OCI-LY3 (cell line): ENCODE measurements around the gene GPATCH8.

ENCODE experiments used
- H2AFZ ChIP-seq: fragments of 200-600, 300-600 bp; shearing (Covaris generic); 2 replicates; pipeline ENCODE4 v1.6.0; 2014; ENCODE audit warnings: antibody characterized with exemption, low read depth, low read length
- H3K27ac ChIP-seq: fragments of 200-600, 300-600 bp; sonication (generic); 2 replicates; pipeline ENCODE4 v1.5.1; 2014; ENCODE audit warnings: mild to moderate bottlenecking, low read length, moderate library complexity, mixed read lengths
- H3K27me3 ChIP-seq: fragments of 200-600, 300-600 bp; sonication (generic); 2 replicates; pipeline ENCODE4 v1.6.1; 2014; ENCODE audit warnings: low read depth, low read length, mixed read lengths
- H3K36me3 ChIP-seq: fragments of 200-600, 300-600 bp; sonication (generic); replicated peaks from 2 replicates; pipeline ENCODE3; 2014; ENCODE audit warnings: low read depth, low read length, mixed read lengths
- H3K4me1 ChIP-seq: fragments of 300-600, 200-600 bp; sonication (generic); 2 replicates; pipeline ENCODE4 v1.6.1; 2014; ENCODE audit warnings: low read length, mixed read lengths
- H3K4me2 ChIP-seq: fragments of 200-600, 300-600 bp; sonication (generic); 2 replicates; pipeline ENCODE4 v1.6.1; 2014; ENCODE audit warnings: low read length, mixed read lengths
- H3K4me3 ChIP-seq: fragments of 300-600, 200-600 bp; sonication (generic); 2 replicates; pipeline ENCODE4 v1.5.1; 2014; ENCODE audit warnings: antibody characterized with exemption, mild to moderate bottlenecking, low read length, moderate library complexity
- H3K79me2 ChIP-seq: fragments of 300-600, 200-600 bp; shearing (Covaris generic); 2 replicates; pipeline ENCODE4 v1.6.1; 2014; ENCODE audit warnings: mild to moderate bottlenecking, low read length, mixed read lengths
- H3K9ac ChIP-seq: fragments of 300-600, 200-600 bp; shearing (Covaris generic); 2 replicates; pipeline ENCODE4 v1.6.0; 2014; ENCODE audit warnings: mild to moderate bottlenecking, low read length, moderate library complexity
- H3K9me3 ChIP-seq: fragments of 200-600, 300-600 bp; shearing (Covaris generic); 2 replicates; pipeline ENCODE4 v1.6.1; 2014; ENCODE audit warnings: low read length, mixed read lengths; ENCODE audit not compliant: insufficient read depth
- H4K20me1 ChIP-seq: fragments of 200-600, 300-600 bp; sonication (generic); 2 replicates; pipeline ENCODE4 v1.6.1; 2016; ENCODE audit warnings: low read length, mixed read lengths; ENCODE audit not compliant: insufficient read depth
- CTCF ChIP-seq: fragments of 200-600, 300-600 bp; sonication (generic); IDR thresholded peaks from 2 replicates; pipeline ENCODE4 v1.5.1; 2014; ENCODE audit warnings: antibody characterized with exemption, low read length, low read depth
- EZH2phosphoT487 ChIP-seq: fragments of 200-600 bp; shearing (Covaris generic); IDR thresholded peaks from 2 replicates; pipeline ENCODE4 v1.6.1; 2018; ENCODE audit warnings: antibody characterized with exemption, mixed run types, low read depth

Gene GPATCH8

DNA sequence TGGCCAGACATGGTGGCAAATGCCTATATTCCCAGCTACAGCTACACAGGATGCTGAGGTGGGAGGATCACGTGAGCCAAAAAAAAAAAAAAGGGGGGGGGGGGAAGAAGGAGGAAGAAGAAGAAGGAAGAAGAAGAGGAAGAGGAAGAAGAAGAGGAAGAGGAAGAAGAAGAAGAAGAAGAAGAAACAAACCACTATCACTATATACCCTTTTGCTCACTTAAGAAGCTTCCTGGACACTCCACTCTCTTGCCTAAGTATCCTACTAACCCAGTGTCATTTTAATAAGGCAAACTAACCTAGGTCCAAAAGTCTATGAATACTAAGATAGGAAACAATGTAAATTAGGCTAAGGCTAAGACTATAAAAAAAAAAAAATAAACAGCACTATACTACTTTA, 54.8 kb downstream of the GPATCH8 start:
- no peak overlapping the region for H3K27ac ChIP-seq
- H3K4me2 ChIP-seq, result no peak overlapping the region
- no peak overlapping the region for H2AFZ ChIP-seq
- H4K20me1 ChIP-seq, result peaks cover 8% of the 10 kb centered on the region
- H3K27me3 ChIP-seq, result no peaks in the 10 kb centered on the region
- H3K4me3 ChIP-seq, result no peak overlapping the region
- no peak for TF ChIP-seq EZH2phosphoT487
- no peak for TF ChIP-seq CTCF
- H3K9ac ChIP-seq, result no peak overlapping the region
- peaks cover 10% of the 10 kb centered on the region for H3K79me2 ChIP-seq
- H3K9me3 ChIP-seq, result no peaks in the 10 kb centered on the region
- H3K36me3 ChIP-seq, result no peaks in the 10 kb centered on the region
- no peaks in the 10 kb centered on the region for H3K4me1 ChIP-seq

GRCh38 chr17:44444735-44445105, 58.5 kb downstream of the GPATCH8 start:
- Histone ChIP-seq H4K20me1 (peaks cover 4% of the 10 kb centered on the region), H3K27ac (no peak overlapping the region), H3K9me3 (no peaks in the 10 kb centered on the region), H3K4me1 (no peaks in the 10 kb centered on the region), H3K4me2 (no peak overlapping the region), H3K9ac (no peak overlapping the region), H2AFZ (no peak overlapping the region), H3K27me3 (no peaks in the 10 kb centered on the region), H3K4me3 (no peak overlapping the region), H3K36me3 (no peaks in the 10 kb centered on the region), H3K79me2 (peaks cover 15% of the 10 kb centered on the region)
- TF ChIP-seq EZH2phosphoT487 (no peak), CTCF (no peak)

DNA sequence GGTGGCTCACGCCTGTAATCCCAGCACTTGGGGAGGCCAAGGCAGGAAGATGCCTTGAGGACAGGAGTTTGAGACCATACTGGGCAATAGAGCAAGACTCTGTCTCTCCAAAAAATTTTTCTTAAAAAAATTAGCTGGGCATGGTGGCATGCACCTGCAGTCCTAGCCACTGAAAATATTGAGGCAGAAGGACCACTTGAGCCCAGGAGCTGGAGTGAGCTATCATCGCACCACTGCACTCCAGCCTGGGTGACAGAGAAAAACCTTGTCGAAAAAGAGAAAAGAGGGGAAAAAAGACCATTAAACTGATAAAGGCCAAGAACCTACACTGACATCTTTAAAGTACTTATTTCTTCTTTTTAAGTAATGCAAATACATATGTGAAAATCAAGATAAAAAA, 60.4 kb downstream of the GPATCH8 start:
- Histone ChIP-seq H3K79me2 (peaks cover 22% of the 10 kb centered on the region), H3K27ac (no peak overlapping the region), H3K4me3 (no peak overlapping the region), H3K9me3 (no peaks in the 10 kb centered on the region), H4K20me1 (peaks cover 8% of the 10 kb centered on the region), H3K36me3 (no peaks in the 10 kb centered on the region), H2AFZ (no peak overlapping the region), H3K4me2 (no peak overlapping the region), H3K4me1 (no peaks in the 10 kb centered on the region), H3K9ac (no peak overlapping the region), H3K27me3 (no peaks in the 10 kb centered on the region)
- TF ChIP-seq EZH2phosphoT487, result no peak
- TF ChIP-seq CTCF, result no peak

DNA sequence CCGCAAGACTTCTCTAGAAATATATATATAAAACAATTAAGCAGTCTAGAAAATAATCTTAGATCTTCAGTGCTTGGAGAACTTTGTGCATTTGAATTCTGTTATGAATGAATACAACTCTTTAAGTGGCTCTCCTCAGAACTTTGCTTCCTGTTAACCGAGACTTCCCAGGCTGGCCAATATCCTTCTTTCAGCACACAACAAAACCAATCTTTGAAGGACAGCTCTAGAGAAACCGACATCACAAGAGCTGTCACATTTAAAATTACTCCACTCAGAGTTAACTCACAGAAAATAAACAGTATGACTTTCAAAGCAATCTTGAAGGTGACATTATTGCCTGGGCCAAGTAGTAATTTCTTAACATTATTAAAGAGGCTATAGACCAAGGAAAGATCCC, 64.0 kb downstream of the GPATCH8 start:
- no peaks in the 10 kb centered on the region for H3K4me1 ChIP-seq
- no peak overlapping the region for H3K27ac ChIP-seq
- peaks cover 14% of the 10 kb centered on the region for H3K79me2 ChIP-seq
- H3K27me3 ChIP-seq, result no peaks in the 10 kb centered on the region
- peaks cover 4% of the 10 kb centered on the region for H4K20me1 ChIP-seq
- no peaks in the 10 kb centered on the region for H3K9me3 ChIP-seq
- peaks cover 7% of the 10 kb centered on the region for H3K36me3 ChIP-seq
- H3K4me3 ChIP-seq, result no peak overlapping the region
- H3K9ac ChIP-seq, result no peak overlapping the region
- H2AFZ ChIP-seq, result no peak overlapping the region
- H3K4me2 ChIP-seq, result no peak overlapping the region
- TF ChIP-seq CTCF (no peak), EZH2phosphoT487 (no peak)
